Fibroblast of pulmonary artery (primary cell): ENCODE measurements around the gene COL8A1.
"Not testable (repeated sequence)": the region's sequence is repeated elsewhere in the genome, so short reads cannot be mapped to it uniquely, and the experiment has no call there.

Experiments
- DNase-seq: peaks from one replicate; pipeline ENCODE4 v3.0.0-alpha.2; 2010; ENCODE audit warnings: low read depth
- H3K4me3 ChIP-seq: replicated peaks from 2 replicates; pipeline ENCODE4 v1.5.1; 2011; ENCODE audit warnings: low read depth, mild to moderate bottlenecking, control low read depth, low read length, moderate library complexity
- CTCF ChIP-seq: IDR thresholded peaks from 2 replicates; pipeline ENCODE4 v1.5.1; 2011; ENCODE audit warnings: mild to moderate bottlenecking, control low read depth, low read length, inconsistent platforms; ENCODE audit errors: missing control alignments

COL8A1 gene

GRCh38 chr3:99720985-99721632 is 82.7 kb downstream of the COL8A1 start:
- no peak for TF ChIP-seq CTCF
- DNase-seq = peak; percentile 55
- H3K4me3 ChIP-seq = no peak overlapping the region

- DNase-seq = no peak
- no peak for TF ChIP-seq CTCF
- H3K4me3 ChIP-seq = no peak overlapping the region
Measured at GRCh38 chr3:99721633-99722007, 83.2 kb downstream of the COL8A1 start.

- TF ChIP-seq CTCF = no peak
- no peak for DNase-seq
- no peak overlapping the region for H3K4me3 ChIP-seq
Measured at GRCh38 chr3:99724276-99724675, 85.9 kb downstream of the COL8A1 start.

GRCh38 chr3:99730870-99731269 is 92.5 kb downstream of the COL8A1 start:
- DNase-seq = no peak
- no peak for TF ChIP-seq CTCF

GRCh38 chr3:99731499-99731898 is 93.1 kb downstream of the COL8A1 start:
- DNase-seq = no peak
- TF ChIP-seq CTCF = no peak

More at GRCh38 chr3:99730870-99731269, 92.5 kb downstream of the COL8A1 start:
- H3K4me3 ChIP-seq = no peak overlapping the region

GRCh38 chr3:99740371-99740770 is 102.0 kb downstream of the COL8A1 start:
- not testable (repeated sequence) for DNase-seq, H3K4me3 ChIP-seq

More at GRCh38 chr3:99731499-99731898, 93.1 kb downstream of the COL8A1 start:
- no peak overlapping the region for H3K4me3 ChIP-seq

- no peak for TF ChIP-seq CTCF
- no peak overlapping the region for H3K4me3 ChIP-seq
- no peak for DNase-seq
Measured at GRCh38 chr3:99741588-99741987, 103.2 kb downstream of the COL8A1 start.
